Cardiac fibroblast (primary cell): Measurements from ENCODE around the gene HEATR9.

Experiments used
- DNase-seq, 2 donors: peaks; one replicate each; pipeline versions ENCODE4 v3.0.0 to v3.0.0-alpha.2; 2010; ENCODE audit warnings: low read depth in 2 of 2
- H3K4me3 ChIP-seq, 2 donors: replicated peaks in 1 of 2; 1 replicate in 1 of 2; 2 replicates in 1 of 2; pipeline ENCODE4 v1.5.1; 2011; ENCODE audit warnings: low read depth in 2 of 2, low read length in 2 of 2, mild to moderate bottlenecking in 2 of 2, moderate library complexity in 1 of 2
- TF ChIP-seq, protein P1 (sequence below): IDR thresholded peaks from one replicate; pipeline ENCODE4 v1.5.1; 2011; ENCODE audit warnings: low read depth, mild to moderate bottlenecking, low read length, inconsistent platforms

HEATR9 gene

DNA sequence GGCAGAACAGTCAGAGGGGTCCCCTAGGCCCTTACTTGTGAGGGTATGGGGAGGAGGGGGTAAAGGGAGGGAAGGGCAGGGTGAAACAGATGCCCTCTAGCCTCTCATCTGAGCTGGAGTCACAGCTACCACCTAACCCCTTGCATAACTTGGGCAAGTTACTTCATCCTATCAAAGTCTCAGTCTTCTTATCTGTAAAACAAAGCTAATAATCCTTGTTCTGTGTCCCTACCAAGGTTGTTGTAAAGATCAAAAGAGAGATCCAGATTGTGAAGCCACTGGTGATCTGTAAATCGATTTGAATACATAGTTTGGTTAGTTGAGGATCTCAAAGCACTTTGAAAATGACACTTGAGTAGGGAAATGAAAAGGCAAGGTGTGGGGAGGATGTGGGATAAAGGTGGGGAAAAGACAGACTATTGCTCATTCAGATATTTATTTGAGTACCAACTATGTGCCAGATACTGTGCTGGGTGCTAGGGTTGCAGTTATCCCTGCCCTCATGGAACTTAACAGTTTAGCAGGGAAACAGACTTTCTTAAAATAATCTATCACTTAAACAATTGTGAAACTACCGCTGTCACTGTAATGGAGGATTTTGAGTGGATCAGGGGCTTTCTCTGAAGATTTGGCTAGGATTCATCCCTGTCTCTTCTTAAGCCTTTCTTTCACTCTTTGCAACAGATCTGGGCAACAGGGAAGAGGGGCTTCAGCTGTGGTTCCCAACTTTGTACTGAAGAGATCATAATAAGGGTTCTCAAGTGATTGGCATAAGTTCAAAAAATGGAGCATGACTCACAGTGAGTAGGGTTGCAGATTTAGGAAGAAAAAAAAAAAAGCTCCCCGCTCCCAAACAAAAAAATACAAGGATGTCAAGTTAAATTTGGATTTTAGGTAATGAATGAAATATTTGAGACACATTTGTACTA, 3.0 kb downstream of the HEATR9 start:
- DNase-seq: peak; percentile 67 to 80
- TF ChIP-seq, protein P1, sequence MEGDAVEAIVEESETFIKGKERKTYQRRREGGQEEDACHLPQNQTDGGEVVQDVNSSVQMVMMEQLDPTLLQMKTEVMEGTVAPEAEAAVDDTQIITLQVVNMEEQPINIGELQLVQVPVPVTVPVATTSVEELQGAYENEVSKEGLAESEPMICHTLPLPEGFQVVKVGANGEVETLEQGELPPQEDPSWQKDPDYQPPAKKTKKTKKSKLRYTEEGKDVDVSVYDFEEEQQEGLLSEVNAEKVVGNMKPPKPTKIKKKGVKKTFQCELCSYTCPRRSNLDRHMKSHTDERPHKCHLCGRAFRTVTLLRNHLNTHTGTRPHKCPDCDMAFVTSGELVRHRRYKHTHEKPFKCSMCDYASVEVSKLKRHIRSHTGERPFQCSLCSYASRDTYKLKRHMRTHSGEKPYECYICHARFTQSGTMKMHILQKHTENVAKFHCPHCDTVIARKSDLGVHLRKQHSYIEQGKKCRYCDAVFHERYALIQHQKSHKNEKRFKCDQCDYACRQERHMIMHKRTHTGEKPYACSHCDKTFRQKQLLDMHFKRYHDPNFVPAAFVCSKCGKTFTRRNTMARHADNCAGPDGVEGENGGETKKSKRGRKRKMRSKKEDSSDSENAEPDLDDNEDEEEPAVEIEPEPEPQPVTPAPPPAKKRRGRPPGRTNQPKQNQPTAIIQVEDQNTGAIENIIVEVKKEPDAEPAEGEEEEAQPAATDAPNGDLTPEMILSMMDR: no peak
- no peak overlapping the region for H3K4me3 ChIP-seq

DNA sequence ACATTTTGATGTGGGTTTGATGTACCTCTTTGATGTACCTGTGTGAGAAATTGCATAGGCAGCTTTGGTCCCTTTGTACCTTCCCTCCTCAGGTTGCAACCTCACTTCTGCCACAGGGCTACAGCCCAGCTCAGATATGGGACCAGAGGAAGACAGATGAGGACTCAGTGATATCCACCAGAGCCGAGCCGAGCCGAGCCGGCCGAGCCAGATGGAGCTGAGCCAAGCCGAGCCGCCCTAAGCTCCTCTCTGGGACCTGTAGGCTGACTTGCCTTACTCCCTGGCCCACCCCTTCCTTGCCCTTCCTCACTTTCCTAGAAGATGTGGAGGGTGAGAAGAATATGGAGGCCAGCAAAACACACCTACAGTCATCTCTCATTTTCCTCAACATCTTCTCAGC, 3.8 kb downstream of the HEATR9 start:
- no peak overlapping the region for H3K4me3 ChIP-seq

DNA sequence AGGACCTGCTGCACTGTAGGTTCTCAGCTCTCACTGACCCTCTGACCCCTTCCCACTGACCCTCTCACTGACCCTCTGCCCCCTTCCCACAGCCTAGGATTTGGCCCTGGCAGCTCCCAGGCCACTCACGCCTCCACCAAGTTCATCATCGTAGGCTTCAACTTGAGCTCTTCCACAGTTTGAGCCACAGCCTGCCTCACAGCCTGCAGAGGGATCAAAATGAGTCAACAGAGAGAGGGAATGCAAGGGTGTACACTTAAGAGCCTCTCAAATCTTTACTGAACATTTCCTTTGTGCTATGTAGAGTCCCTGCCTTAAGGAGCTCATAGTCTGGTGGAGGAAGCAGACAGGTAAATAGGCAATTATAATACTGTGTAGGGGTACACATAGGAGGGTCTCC, 12.1 kb downstream of the HEATR9 start:
- TF ChIP-seq, protein P1: no peak
- no peak for DNase-seq
- no peak overlapping the region for H3K4me3 ChIP-seq

More for the DNA sequence above, 3.8 kb downstream of the HEATR9 start:
- no peak for DNase-seq
- TF ChIP-seq, protein P1: no peak

DNA sequence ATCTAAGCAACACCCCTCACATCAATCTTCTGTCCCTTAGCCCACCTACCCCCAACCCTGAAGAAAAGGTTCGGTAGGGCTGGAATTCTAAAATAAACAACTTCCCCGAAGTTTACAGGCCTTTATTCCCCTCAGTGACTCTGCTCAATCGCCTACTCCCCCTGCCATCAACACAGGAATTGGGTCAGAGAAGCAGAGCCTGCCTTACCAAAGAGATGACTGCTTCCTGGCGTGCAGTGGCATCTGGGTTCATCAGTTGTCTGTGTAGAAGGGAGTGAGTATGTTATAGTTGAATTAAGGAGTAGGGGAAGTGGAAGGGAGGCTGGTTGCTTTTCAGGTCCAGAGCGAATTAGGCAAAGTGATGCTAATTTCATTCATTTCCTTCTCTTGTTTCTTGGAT, 12.7 kb downstream of the HEATR9 start:
- TF ChIP-seq, protein P1: no peak
- H3K4me3 ChIP-seq: no peak overlapping the region
- no peak for DNase-seq

DNA sequence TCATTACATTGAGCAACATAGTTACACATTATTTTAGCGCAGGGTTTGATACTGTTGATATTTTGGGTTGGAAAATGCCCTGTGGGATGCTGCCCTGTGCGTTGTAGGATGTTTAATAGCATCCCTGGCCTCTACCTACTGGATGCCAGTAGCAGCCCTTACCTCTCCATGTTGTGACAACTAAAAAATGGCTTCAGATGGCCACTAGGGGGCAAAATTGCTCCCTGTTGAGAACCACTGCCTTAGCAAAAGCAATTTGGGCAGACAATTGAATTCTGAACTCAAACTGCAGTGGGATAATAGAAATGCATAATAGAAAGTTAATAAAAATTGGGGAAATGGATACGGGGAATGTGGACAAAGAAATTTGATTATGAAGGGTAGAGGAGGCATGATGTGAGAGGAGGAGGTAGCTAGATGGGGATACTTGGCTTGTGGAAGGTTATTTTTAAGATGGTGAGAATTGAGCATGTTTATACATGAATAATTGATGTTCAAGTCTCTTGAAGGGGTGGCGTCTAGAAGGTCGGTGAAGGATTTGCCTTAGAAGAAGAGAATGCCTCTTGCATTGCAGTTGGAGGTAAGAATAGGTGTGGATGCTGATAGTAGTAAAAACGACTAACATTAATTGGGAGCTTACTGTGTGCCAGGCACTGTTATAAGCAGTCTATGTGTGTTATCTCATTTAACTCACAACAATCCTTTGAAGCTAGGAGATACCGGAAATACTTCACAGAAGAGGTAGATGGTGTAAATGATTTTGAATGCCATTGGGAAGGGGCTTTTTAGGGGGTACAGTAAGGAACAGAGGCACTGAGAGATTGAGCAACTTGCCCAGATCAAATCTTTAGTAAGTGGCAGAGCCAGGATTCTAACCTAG, 19.0 kb downstream of the HEATR9 start:
- TF ChIP-seq, protein P1: peak; percentile 84
- no peak overlapping the region for H3K4me3 ChIP-seq
- peak; percentile 85 to 90 for DNase-seq

DNA sequence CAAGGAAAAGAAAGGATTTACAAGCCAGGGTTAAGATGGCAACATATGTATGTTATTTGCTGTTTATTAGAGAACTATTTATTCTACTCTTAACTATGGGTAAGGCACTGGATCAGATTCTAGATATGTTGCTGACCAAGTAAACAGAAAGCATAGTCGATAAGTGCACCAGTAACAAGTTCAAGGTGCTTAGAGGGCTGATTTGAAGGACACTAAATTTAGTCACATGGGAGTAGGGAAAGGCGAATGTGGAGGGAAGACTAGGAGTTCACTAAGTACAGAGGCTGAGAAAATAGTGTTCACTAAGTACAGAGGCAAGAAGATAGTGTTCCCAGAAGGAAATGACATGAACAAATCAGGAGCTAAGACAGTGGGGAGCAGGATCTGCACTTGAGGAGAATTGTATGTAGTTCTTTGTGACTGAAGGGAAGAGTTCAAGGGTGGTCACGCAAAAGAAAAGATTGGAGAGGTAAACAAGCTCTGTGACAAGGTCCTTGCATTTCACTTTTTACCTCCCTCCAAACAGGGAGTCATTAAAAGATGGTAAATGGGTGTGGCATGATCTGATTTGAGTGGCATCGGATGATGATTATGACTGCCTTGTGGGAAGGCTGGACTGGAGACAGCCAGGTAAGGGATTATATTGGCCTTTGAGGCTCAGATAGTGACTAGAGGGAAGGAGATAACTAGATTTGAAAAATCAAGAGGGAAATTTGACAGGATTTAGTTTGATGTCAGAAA, 20.9 kb downstream of the HEATR9 start:
- no peak for DNase-seq
- H3K4me3 ChIP-seq: no peak overlapping the region
- TF ChIP-seq, protein P1: no peak
